Stimulated activated CD4-positive, alpha-beta T cell treated with anti-CD3 and anti-CD28 coated beads, Interleukin-12 subunit alpha, Interleukin-12 subunit beta, amount 100 ng/mL, for 4 hours (primary cell): Measurements from ENCODE around the gene SCUBE2.
"Not testable (repeated sequence)": the region's sequence is repeated elsewhere in the genome, so short reads cannot be mapped to it uniquely, and the experiment has no call there.

Source experiments
- DNase-seq: peaks from one replicate; pipeline ENCODE4 v3.0.0-alpha.2; 2020

The SCUBE2 gene

DNA sequence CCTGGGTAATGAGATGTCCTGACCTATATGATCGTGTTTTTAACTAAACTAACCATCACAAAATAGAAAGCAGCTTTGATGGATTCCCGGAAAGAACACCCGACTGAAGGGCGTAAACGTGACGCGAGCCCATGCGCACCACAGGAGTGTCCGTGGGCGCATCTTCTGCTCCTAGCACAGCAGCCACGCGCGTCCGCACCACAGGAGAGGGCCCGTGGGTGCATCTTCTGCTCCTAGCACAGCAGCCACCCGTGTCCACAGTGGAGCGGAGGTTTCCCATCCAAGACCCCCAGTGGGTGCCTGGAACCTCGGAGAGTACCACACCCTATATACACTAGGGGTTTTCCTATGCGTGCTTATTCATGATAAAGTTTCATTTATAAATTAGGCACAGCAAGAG, 51.5 kb downstream of the SCUBE2 start:
- no peak for DNase-seq

DNA sequence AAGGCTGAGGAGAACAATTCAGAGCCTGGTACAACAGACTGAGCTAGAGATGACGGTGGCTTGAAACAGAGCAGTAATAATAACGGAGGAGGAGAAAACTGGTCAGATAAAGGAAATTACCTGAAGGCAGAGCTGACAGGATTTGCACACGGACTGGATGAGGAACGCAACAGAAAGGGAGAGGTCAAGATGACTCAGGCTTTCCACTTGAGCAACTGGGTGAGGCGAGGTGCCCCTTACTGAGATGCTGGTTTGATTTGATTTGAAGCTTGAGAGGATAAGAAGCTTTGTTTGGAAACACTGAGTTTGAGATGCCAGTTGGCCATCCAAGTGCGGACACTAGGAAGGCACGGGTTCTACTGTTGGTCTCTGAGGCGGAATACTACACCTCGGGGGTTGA, 52.2 kb downstream of the SCUBE2 start:
- no peak for DNase-seq

GRCh38 chr11:9038541-9038940, 52.9 kb downstream of the SCUBE2 start:
- no peak for DNase-seq

- DNase-seq, result no peak
Measured at GRCh38 chr11:9037963-9038362, 53.4 kb downstream of the SCUBE2 start.

DNA sequence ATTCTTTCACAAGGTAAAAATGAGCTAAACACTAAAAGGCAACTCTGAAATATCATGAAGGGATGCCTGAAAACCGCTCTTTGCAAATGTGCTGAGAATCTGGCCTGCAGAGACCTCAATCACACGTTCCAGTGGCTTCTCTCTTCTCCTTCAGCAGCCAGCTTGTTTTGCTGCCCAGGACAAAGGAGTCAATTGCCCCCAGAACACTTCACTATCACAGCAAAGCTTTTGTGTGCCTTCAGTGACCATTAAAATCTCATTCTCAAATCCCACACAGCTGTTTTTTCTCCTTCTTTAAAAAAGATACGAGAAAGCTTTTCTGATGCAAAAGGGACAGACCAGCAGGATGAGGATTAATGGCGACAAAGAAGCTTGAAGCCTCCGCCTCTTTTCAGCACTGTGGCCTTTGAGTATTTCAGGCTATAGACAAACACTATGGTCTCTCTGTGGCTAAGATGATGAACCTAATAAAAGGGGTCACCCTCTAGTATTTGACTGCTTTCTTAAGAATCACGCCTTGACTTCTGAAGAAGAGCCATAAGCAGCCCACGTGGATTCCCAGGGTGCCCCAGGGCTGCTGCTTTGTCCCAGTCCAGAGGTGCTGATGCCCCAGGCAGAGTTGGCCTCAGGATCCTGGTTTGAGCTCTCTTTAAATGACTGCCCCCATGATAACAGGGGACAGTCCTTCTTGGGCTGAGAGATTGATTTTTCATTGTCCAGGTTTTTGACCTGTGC, 54.2 kb downstream of the SCUBE2 start:
- DNase-seq, result no peak

DNA sequence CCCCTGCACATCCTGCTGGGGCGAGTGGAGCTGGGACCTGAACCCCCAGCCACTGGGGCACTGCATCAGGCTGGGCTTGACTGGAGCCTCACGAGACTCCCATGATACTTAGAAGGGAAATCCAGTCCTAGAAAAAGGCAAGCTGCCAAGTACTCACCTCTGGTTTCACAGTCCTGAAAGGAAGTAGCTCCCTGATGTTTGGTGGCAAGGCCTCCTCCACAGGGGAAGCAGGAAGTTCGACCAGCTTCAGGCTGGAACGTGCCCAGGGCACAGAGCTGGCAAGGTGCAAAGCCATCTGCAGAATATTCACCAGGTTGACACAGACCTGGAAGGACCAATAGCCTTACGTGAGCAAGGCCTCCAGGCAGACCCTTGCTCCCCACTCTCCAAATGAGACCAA, 60.8 kb downstream of the SCUBE2 start:
- DNase-seq, result no peak

- no peak for DNase-seq
Measured at GRCh38 chr11:9029422-9029821, 62.0 kb downstream of the SCUBE2 start.

- DNase-seq, result no peak
Measured at GRCh38 chr11:9028581-9028980, 62.8 kb downstream of the SCUBE2 start.

DNA sequence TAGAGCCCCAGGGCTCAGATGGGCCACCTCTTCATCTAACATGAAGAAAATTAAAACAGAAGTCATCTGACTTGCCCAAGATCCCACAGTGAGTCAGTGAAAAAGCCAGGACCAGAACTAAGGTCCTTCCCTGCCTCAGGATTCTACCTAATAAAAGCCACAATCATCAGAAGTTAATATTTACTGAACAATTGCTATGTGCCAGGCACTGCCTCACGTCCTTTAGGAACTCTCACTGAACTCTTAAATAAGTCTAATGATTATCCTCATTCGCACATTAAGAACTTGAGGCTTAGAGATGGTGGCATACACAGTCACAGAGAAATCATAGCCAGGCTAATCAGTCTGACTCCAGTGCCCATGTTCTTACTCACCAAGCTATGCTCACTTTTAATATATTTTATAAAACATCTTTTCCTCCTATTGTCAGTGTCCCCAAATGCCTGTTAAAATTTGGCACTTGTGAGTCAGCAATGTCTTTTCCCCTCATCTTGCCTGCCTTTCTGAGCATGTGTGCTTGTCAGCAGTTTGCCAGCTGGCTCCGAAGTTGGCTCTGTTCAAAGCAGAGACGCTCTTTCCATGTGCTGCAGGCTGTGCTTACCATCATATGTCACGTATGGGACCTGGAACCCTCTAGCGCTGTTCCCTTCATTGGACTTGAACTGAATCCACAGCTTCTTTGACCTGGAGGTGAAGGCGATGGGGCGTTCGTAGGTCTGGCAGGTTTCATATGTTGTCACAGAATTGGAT, 66.1 kb downstream of the SCUBE2 start:
- DNase-seq, result no peak

DNA sequence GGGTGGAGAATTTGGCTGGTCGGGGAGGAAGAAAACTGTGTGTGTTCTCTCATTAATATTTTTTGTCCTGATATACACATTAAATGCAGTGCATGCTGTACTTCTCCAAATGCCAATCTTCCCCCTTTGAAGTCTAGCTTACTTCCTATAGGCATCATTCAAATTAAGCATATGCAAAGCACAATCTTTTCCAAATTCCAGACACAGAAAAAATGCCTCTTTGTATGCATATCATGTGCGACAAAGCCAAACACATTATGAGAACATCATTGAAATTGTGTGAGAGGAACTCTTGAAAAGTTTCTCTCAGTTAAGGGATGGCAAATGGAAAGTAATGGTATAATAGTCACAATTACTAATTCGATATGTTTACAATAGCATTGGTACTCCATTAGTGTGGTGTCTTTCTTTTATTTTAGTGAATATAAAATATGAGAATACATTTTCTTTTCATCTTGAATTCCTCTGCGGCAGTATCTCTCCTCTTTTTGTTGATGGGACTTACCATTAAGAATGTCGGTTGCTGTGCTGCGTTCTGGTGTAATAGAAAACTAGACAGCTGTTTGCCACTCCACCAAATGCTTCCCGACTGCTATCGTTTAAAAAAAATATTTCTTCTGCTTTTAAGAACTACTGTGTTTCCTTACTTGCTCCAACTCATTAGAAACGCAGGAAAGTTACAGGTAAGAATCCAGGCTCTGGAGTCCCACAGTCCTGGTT, 68.3 kb downstream of the SCUBE2 start:
- DNase-seq, result no peak

DNA sequence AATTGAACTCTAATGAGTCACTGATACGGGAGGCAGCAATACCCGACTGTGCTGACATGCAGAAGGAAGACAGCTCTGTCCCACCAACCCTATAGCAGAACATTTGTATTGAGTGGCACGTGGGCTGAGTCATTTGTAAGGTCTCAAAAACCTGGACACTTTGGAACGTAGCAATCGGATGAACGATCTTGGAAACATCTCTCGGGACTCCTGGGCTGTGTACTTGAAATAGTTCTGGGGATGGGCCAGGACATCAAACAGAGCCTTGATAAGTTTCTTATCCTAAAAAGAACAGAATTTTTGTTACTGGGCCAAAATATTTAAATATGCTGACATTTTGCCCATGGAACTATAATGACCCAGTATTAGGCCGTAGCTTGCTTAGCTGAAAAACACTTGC, 70.5 kb downstream of the SCUBE2 start:
- no peak for DNase-seq

- DNase-seq, result no peak
Measured at GRCh38 chr11:9019861-9020260, 71.5 kb downstream of the SCUBE2 start.

DNA sequence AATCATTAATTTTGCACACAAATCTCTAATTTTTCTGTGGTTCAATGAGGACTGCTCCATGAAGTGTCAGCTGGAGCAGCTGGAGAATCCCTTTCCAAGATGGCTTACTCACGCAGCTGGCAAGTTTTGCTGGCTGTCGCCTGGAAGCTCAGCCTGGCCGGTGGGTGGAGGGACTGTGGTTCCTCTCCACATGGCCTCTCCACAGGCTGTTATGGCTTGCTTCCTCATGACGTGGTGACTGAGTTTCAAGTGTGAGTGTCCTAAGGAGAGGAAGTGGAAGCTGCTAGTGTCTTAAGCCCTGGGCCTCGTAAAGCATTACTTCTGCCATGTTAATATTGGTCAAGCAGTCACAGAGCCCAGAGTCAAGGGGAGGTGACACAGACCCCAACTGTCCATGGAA, 73.6 kb downstream of the SCUBE2 start:
- no peak for DNase-seq

GRCh38 chr11:9016916-9017642, 74.3 kb downstream of the SCUBE2 start:
- DNase-seq, result no peak

DNA sequence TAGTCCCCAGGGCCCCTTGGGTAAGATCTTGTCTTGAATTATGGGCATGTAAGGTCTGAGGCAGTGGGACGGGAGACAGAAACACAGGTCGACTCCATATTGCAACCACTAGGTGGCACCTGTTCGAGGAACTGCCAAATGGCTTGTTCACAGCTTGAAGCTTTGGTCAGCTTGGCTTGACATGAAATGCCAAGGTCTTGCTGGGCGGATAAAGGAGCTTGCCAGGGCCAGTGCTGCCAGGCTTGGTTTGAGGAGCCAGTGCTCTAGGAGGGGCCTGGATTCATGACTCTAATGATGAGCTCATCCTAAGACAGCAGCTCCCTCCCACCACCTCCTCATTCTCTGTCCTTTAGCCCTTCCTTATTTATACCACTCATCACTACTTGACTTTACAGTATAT, 75.7 kb downstream of the SCUBE2 start:
- DNase-seq, result peak; percentile 30

DNA sequence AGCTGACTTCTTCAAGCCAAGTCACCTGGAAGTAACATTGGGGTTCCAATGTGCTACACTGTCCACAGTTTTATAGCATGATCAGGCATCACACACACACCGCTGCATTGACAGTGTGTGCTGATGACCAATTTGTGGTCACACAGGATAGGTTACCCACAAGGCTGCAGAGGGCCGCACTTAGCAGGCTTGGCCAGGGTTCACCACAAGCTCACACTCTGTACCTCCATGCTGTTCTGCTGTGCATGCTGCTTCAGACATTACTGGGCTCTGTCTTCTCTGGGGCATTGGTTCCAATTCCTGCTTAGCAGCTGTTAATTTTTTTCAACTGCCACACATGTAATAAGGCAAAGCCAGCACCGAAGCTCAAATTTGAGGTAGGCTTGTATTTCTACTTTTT, 76.6 kb downstream of the SCUBE2 start:
- no peak for DNase-seq

GRCh38 chr11:9013373-9013772, 78.0 kb downstream of the SCUBE2 start:
- DNase-seq, result no peak

DNA sequence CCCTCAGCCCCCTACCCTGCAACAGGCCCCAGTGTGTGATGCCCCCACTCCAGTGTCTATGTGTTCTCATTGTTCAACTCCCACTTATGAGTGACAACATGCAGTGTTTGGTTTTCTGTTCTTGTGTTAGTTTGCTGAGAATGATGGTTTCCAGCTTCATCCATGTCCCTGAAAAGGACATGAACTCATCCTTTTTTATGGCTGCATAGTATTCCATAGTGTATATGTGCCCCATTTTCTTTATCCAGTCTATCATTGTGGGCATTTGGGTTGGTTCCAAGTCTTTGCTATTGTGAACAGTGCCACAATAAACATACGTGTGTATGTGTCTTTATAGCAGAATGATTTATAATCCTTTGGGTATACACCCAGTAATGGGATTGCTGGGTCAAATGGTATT, 81.9 kb downstream of the SCUBE2 start:
- DNase-seq, result not testable (repeated sequence)

GRCh38 chr11:9008661-9009060, 82.7 kb downstream of the SCUBE2 start:
- DNase-seq, result no peak

DNA sequence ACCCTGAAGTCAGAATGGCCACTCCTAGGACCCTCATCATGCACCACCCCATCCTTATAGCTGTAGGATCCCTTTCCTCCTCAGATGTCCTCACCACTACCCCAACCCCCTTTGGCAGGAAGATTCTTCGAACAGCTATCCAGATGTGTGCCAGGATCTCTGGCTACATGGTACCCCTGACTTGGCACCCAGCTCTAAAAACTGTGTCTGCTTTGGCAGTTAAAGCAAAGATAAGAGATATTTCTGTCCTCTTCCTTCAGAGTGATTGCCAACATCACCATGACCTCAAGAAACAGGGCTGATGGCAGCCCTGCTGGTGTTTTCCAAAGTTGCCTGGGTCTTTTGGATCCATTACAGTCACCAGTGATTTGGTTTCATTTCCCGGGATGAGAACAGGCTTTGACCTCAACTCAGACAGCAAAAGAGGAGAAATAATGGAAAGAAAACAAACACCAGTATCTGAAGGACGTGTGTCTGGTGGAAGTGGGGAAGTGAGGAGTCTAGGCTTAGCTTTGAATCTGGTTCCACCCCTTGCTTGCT, 83.3 kb downstream of the SCUBE2 start:
- DNase-seq, result no peak

DNA sequence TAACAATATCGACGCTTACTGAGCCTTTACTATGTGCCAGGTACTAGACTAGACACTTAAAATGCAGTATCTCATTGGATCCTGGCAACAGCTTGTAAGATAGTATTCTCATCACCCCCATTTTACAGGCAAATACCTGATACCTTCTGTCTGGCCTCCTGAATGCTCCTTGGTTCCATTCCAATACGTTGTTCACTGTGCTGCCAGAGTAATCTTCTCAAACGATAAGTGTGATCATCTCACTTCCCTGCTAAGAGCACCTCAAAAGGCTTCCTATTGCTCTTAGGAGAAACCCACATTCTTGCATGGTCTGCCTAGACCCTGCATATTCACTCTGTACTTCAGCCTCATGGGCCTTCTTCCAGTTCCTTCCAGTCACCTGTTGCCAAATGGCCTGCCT, 86.3 kb downstream of the SCUBE2 start:
- no peak for DNase-seq

DNA sequence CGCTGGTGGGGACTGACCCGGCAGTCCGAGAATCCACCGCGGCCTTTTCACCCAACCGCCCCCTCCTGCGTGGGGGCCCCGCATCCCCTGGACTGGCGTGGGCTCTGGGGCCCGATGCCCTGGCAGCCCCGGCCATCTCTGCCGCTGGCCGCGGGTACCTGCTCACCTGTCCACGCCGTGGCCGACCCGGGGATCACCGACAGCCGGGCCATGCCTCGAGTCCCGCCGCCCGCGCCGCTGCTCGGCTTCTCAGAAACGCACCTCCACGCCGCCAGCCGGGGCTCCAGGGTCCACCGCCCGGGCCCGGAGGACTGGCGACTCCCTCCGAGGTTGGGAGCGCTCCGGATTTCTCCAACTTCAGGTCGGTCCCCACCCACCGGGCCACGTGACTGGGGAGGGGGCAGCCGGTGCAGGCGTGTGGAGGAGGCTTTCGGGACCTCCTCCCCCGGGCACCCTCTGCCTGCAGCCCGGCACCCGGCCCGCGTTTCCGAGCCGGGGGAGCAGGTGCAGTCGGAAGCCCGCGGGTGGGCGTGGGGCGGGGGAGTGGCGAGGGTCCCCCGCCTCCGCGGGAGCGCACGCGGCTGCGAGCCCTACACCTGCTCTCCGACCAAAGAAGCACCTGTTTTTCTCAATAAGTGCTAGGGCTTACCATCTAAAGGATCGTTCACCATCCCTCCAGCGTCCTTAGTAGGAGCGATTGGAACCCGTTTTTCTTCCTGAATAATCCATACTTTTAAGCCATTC, 87.0 kb downstream of the SCUBE2 start:
- peak; percentile 19 for DNase-seq
